ENCODE measurements around the gene CCNA2. TPM values are rescaled to one million over a fixed set of nuclear protein-coding genes. Genes with fewer than 3 reads are reported as not detected.
A peak's percentile ranks its signal among the peaks of the same experiment; 100 is the strongest.

CCNA2 gene
- total and polyA plus RNA-seq, 9 of the 15 experiments (the other 6 are each of a cell fraction or from before 2014, with no cell fraction given), result 37.1 to 197 (median 154) TPM

- TF ChIP-seq TAF9B (IDR thresholded peaks at IDR 0.05; ENCODE audit: partially characterized antibody) (peak; percentile 51), NFIC (IDR thresholded peaks at IDR 0.05) (peak; percentile 84), CC2D1A (IDR thresholded peaks at IDR 0.05) (peak; percentile 62; the same call in 1 of the 2 replicates), KLF16 (IDR thresholded peaks at IDR 0.05) (peak; percentile 90), DPF2 (IDR thresholded peaks at IDR 0.05) (peak; percentile 93), DACH1 (IDR thresholded peaks at IDR 0.05; ENCODE audit: partially characterized antibody) (peak; percentile 63), BHLHE40 (IDR thresholded peaks at IDR 0.05; ENCODE audit: low read length) (peak; percentile 95), ZNF347 (CRISPR knock-in tag; IDR thresholded peaks at IDR 0.05; ENCODE audit: low read depth) (no peak), ZBTB7A (IDR thresholded peaks at IDR 0.05; ENCODE audit: borderline replicate concordance, control insufficient read depth, low read depth, low read length) (no peak), HCFC1 (IDR thresholded peaks at IDR 0.05; ENCODE audit: low read depth, low read length) (no peak), GATA2 (CRISPR knock-in tag; IDR thresholded peaks at IDR 0.05) (peak; percentile 85), DNMT1 (IDR thresholded peaks at IDR 0.05) (no peak), ZBTB11 (CRISPR knock-in tag; IDR thresholded peaks at IDR 0.05) (peak in 1 of 3 experiments; percentile 67; a peak in 2 of 6 replicates), GATAD2B (IDR thresholded peaks at IDR 0.05; ENCODE audit: borderline replicate concordance) (0 out of 2 replicates have a peak, but pooled peaks have one; percentile 59), KHSRP (IDR thresholded peaks at IDR 0.05) (0 out of 2 replicates have a peak, but pooled peaks have one; percentile 57), TSC22D4 (tag; IDR thresholded peaks at IDR 0.05) (no peak), MAZ (CRISPR knock-in tag; conservative IDR thresholded peaks at IDR 0.05 in 1 of 2, IDR thresholded peaks at IDR 0.05 in 1 of 2) (no peak; a peak in 2 of 4 replicates), HDAC2 (IDR thresholded peaks at IDR 0.05) (peak; percentile 92), E2F8 (IDR thresholded peaks at IDR 0.05; ENCODE audit: low read depth, partially characterized antibody) (no peak)
- TF ChIP-seq, protein P1, sequence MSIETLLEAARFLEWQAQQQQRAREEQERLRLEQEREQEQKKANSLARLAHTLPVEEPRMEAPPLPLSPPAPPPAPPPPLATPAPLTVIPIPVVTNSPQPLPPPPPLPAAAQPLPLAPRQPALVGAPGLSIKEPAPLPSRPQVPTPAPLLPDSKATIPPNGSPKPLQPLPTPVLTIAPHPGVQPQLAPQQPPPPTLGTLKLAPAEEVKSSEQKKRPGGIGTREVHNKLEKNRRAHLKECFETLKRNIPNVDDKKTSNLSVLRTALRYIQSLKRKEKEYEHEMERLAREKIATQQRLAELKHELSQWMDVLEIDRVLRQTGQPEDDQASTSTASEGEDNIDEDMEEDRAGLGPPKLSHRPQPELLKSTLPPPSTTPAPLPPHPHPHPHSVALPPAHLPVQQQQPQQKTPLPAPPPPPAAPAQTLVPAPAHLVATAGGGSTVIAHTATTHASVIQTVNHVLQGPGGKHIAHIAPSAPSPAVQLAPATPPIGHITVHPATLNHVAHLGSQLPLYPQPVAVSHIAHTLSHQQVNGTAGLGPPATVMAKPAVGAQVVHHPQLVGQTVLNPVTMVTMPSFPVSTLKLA (conservative IDR thresholded peaks at IDR 0.05), result peak; percentile 72 to 75
- TF ChIP-seq, protein P2, sequence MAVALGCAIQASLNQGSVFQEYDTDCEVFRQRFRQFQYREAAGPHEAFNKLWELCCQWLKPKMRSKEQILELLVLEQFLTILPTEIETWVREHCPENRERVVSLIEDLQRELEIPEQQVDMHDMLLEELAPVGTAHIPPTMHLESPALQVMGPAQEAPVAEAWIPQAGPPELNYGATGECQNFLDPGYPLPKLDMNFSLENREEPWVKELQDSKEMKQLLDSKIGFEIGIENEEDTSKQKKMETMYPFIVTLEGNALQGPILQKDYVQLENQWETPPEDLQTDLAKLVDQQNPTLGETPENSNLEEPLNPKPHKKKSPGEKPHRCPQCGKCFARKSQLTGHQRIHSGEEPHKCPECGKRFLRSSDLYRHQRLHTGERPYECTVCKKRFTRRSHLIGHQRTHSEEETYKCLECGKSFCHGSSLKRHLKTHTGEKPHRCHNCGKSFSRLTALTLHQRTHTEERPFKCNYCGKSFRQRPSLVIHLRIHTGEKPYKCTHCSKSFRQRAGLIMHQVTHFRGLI (CRISPR knock-in tag; IDR thresholded peaks at IDR 0.05), result peak; percentile 32; the same call in 1 of the 2 replicates
Observed at GRCh38 chr4:121790976-121791375, 32.7 kb downstream of the CCNA2 start (continued).

Data from K562 (cell line).